HL-60 (cell line): ENCODE results near the gene NEU4.

Experiments
- CTCF ChIP-seq: IDR thresholded peaks from one replicate; pipeline ENCODE4 v1.5.1; 2011; ENCODE audit warnings: low read length, control low read depth, inconsistent platforms; ENCODE audit not compliant: insufficient read depth
- GABPA ChIP-seq: IDR thresholded peaks from 2 replicates; pipeline ENCODE4 v1.6.1; 2012; ENCODE audit warnings: low read depth
- POLR2AphosphoS5 ChIP-seq: IDR thresholded peaks from 2 replicates; pipeline ENCODE4 v1.6.1; 2012; ENCODE audit warnings: low read depth
- REST ChIP-seq: IDR thresholded peaks from 2 replicates; pipeline ENCODE4 v1.6.1; 2012; ENCODE audit warnings: low read depth; ENCODE audit not compliant: insufficient replicate concordance
- SPI1 ChIP-seq: IDR thresholded peaks from 2 replicates; pipeline ENCODE4 v1.6.1; 2012; ENCODE audit warnings: low read depth, mild to moderate bottlenecking, borderline replicate concordance

- TF ChIP-seq CTCF = no peak
- TF ChIP-seq POLR2AphosphoS5 = no peak
- TF ChIP-seq GABPA = no peak
- TF ChIP-seq REST = no peak
- TF ChIP-seq SPI1 = no peak
Observed at GRCh38 chr2:241833101-241833663, 24.2 kb downstream of the NEU4 start.
